ENCODE measurements around the gene WSCD1.

WSCD1 gene

GRCh38 chr17:6069539-6070429, at the start of gene WSCD1:
Gene WSCD1 (plus strand): TSS chr17:6070379. CDS start chr17:6080659, 10,280 bp downstream.
- peak; percentile 53 for DNase-seq

GRCh38 chr17:6021011-6021400, 49.2 kb upstream of the WSCD1 start:
- DNase-seq, result no peak

GRCh38 chr17:6021627-6022026, 48.6 kb upstream of the WSCD1 start:
- no peak for DNase-seq

GRCh38 chr17:6023036-6023831, 46.9 kb upstream of the WSCD1 start:
- no peak for DNase-seq

DNA sequence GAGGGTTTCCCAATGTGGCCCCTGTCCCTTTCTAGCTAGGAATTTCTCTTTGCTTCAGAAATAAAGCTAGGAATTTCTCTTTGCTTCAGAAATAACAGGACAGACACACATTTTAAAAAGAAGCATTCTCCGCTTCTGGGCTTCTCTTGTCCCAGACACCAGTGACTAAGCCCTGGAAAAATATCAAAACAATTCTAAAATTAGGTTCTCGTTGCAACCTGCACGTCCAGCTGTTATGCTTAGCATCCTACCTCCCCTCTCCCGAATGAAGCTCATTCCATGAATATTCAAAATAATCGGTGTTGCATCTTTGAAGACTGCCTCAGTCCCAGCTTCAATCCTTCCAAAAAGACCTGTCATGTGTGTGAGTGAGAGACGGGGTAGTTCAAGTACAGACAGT, 45.6 kb upstream of the WSCD1 start:
- no peak for DNase-seq

DNA sequence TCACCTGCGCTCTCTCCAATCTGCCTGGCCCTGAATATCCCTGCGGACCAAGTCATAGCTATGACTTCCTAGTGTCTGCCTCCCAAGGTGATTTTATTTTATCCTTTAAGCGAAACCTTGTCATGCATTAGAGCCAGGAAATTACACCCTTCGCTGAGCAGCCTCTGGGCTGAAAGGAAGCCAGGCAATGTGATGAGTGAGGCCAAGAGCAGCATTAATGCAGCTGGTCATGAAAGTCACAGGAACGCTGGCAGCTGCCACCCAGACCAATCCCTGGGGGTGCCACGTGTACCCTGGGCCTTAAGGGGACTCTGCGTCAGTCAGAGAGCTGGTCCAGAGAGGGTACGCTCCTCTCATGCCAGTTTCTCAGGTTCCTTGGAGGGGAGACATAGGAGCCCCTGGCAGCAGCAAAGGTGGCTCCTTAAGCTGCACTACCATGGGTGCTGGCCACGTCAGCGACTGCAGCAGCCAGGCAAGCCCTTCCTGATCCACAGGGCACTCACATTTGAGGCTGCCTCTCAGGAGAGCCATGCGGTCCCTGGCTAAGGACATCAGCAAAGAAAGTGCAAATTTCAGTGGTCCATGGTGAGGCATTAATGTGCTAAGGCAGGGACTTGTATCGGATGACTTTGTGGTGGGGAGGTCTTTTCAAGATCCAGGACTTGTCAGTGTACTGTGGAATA, 42.7 kb upstream of the WSCD1 start:
- DNase-seq, result no peak

DNA sequence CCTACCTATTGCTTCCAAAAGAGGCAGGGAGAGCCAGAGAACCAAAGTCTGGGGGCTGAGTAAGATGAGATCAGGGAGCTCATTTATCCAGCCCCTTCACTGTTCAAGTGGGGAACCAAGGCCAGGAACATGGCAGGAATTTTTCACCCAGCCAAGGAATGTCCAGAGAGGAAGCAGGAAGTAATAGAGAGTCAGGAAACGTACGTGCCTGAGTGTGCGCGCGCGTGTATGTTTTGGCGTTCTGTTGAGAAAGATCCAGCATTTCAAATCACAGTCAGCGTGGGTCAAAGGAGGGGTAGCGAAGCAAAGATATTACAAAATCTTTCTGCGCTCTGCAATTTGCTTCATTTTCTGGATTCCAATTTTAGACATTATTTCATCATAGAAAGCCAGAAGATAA, 41.9 kb upstream of the WSCD1 start:
- no peak for DNase-seq

GRCh38 chr17:6035801-6036394, 34.3 kb upstream of the WSCD1 start:
- DNase-seq, result no peak

DNA sequence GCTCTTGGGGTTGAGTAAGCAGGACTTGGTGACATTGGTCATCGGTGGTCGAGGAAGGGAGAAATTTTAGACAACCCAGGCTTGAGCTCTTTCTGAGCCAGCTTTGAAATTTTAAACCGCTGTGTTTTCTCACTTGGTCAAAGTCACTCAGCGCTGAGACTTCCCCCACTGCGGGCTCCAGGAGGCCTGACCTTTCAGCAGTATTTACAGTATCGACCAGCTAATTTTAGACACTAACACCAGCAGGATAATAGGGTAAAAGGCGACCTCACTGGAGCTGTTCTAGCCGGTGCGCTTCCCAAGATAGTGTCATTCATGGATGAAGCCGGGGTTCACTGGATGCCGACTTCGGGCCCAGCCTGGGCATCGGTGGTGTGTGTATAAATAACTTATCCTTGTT, 29.7 kb upstream of the WSCD1 start:
- no peak for DNase-seq

- no peak for DNase-seq
These were observed 28.9 kb upstream of the WSCD1 start for GRCh38 chr17:6041246-6041645.

DNA sequence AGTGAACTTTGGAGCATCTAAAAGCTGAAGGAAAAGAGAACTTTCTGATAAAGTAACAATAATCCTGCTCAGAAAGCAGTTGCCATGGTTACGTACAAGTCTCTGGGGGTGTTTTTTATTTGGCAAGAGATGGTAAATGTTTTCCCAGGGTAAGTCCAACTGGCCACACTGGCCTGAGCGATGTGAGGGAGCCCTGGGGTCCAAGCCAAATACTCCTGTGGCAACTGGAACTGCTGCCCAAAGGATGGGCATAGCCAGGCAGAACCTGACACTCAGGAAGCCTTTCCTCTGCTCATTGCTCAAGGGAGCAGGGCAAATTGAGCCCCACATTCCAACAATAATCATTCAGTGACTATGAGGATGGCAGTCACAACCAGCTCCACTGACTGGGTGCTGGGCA, 26.8 kb upstream of the WSCD1 start:
- DNase-seq, result no peak

GRCh38 chr17:6044261-6044660, 25.9 kb upstream of the WSCD1 start:
- no peak for DNase-seq

GRCh38 chr17:6045621-6046357, 24.4 kb upstream of the WSCD1 start:
- no peak for DNase-seq

DNA sequence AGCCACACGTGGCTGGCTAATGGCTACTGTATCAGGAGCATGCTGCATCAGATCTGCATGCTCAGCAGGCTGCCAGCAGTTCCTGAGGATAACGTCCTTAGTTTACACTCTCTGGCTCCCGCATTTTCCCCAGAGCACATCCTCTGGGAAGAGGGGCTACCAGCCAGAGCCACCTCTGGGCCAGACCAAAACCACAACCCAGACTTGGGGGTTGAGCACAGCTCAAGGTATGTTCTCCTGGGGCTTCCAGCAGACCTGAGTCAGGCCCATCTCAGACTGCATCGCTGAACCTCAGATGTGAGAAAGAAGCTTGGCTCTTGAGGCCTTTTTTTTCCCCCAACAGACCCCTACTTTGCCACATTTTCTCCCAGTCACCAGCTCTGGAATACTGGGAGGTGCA, 23.7 kb upstream of the WSCD1 start:
- no peak for DNase-seq

GRCh38 chr17:6046931-6047330, 23.2 kb upstream of the WSCD1 start:
- DNase-seq, result no peak

DNA sequence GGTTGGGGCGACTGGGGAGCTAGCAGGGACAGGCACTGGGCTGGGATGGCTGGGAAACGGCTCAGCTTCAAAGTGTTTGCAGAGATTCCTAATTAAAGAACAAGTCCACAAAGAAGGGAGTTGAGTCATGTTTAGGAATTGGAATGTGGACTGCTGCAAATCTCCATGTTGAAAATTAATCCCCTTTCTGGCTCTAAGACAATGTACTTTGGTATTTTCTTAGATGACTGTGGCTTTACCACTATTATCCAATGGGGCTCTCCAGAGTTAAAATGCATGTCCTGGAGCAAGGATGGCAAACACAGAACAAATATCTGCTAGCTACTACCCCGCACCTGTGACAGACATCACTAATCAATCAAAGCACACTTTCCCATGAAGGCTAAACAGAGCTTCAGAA, 22.2 kb upstream of the WSCD1 start:
- no peak for DNase-seq

GRCh38 chr17:6048486-6048885, 21.7 kb upstream of the WSCD1 start:
- DNase-seq, result no peak

DNA sequence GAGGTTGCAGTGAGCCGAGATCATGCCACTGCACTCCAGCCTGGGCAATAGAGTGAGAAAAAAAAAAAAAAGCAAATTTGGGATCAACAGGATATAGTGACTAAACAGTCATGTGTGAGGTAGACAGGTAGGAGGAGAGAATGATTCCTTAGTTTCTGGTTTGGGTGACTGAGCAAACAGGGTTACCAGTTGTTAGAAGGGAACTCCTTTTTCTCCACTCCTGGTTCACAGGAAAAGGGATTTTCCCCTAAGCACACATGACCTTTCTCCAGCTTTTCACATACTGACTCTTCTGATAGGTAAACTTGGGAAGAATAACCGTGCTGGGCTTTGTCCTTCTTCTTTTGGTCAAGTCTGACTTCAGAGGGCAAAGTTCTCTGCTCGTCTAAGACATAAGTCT, 17.3 kb upstream of the WSCD1 start:
- no peak for DNase-seq

DNA sequence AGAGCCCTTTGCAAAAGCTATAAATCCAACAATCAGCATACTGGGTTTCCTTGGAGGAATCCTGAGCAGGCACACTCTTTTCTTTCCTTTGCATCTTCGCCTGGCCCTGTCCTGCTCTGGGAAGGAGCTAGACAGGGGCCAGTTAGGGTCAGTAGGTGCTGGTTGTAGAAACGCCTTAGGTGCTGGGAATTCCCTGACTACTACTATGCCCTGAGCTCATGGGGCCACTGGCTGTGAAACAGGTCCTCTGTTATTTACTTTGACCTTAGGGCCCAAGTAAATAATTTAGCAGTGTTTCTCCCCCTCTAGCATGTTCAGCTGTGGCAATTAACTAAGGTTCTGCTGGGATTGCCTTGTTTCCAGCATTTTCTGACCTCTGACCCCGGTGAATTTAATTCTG, 15.8 kb upstream of the WSCD1 start:
- DNase-seq, result no peak

GRCh38 chr17:6056104-6056503, 14.1 kb upstream of the WSCD1 start:
- DNase-seq, result no peak

DNA sequence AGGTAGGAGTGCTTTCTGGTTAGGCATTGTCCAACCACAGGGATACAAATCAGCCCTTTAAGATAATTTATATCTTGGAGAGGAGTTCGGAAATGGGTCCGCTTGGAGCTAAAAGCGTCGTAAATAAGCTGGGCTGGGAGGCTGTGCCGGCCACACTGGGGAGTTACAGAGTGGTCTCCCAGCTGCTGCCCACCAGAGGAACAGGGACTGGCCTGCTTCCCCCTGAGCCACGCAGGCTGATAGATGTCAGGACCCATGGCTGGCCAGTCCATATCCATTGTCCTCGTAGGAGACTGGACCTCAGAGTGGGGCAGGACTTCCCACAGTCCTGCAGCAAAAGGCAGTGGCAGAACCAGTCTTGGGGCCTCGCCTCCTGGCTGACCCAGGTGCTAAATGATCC, 12.6 kb upstream of the WSCD1 start:
- no peak for DNase-seq

DNA sequence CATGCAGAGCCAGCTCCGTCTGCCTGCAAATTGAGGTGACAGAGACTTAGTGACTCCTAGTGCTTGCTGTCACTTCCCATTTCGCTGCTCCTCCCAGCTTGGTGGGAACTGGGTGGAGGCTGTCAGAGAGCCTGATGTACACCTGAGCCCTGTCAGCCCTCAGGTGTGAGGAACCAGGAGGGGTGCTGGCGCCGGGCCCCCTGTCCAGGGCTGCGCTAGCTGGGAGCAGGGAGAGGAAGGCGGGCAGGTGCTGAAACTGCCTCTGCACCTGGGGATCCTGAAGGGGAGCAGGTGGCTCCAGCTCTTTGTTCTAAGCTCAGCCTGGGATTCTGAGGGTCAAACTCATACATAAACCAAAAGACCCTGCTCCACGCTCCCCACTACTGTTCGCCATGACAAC, 10.8 kb upstream of the WSCD1 start:
- DNase-seq, result no peak

All from right forelimb (tissue), 1 donor.